GM12801 (cell line): ENCODE measurements around the gene SH2D3C.

Experiments
- TF ChIP-seq, protein P1 (sequence below): IDR thresholded peaks from one replicate; pipeline ENCODE4 v1.5.1; 2011; ENCODE audit warnings: control low read depth; ENCODE audit not compliant: insufficient read length; ENCODE audit errors: extremely low read depth

Gene SH2D3C

DNA sequence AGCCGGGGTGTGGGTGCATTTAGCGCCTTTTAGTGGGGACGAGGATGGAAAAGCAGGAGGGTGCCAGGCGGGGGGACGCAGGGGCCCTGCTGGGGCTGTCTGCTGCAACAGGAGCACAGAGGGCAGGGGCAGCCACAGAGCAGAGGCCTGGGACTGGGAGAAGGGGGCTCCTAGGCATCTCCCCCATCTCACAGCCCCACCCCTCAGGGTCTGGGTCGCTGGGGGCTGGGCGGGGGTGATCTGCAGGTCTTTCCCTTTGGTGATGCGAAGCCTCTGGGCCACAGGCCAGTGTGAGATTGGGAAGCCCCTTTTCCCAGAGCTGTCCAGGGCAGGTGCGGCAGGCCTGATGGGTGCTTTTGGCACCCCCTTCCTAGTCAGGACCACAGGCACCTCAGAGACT, 48.2 kb downstream of the SH2D3C start:
- TF ChIP-seq, protein P1, sequence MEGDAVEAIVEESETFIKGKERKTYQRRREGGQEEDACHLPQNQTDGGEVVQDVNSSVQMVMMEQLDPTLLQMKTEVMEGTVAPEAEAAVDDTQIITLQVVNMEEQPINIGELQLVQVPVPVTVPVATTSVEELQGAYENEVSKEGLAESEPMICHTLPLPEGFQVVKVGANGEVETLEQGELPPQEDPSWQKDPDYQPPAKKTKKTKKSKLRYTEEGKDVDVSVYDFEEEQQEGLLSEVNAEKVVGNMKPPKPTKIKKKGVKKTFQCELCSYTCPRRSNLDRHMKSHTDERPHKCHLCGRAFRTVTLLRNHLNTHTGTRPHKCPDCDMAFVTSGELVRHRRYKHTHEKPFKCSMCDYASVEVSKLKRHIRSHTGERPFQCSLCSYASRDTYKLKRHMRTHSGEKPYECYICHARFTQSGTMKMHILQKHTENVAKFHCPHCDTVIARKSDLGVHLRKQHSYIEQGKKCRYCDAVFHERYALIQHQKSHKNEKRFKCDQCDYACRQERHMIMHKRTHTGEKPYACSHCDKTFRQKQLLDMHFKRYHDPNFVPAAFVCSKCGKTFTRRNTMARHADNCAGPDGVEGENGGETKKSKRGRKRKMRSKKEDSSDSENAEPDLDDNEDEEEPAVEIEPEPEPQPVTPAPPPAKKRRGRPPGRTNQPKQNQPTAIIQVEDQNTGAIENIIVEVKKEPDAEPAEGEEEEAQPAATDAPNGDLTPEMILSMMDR = no peak

DNA sequence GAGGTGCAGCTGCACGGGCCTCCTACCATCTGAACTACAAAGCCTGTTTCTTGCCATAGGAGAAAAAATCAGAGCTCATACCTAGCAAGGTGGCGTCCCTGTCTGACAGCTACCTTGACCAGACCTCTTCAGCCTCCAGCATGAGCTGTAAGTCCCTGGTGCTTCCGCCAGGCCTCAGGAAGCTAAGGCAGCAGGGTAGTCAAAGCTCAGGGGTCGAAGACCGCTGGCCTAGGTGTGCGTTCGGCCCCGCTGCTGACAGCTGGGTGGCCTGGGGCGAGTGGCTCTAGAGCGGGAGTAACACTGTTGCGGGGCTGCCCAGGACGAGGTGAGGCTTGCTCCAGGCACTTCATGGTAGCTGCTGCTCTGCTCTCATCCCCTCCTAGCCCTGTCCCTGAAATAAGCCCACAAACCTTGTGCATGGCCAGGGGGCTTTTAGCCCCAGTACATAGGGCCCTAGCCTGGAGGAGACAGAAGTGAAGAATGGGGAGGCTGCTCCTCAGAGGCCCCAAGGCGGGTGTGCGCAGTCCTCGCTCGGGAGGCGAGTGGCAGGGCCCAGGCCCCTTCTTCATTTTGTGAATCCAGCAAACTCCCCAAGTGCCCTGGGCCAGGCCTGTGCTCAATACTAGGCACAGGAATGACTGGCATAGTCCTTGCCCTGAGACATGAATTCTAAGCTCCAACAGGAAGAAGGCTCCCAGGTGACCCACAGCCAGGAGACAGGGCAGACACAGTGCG, 48.8 kb downstream of the SH2D3C start:
- TF ChIP-seq, protein P1 = no peak

DNA sequence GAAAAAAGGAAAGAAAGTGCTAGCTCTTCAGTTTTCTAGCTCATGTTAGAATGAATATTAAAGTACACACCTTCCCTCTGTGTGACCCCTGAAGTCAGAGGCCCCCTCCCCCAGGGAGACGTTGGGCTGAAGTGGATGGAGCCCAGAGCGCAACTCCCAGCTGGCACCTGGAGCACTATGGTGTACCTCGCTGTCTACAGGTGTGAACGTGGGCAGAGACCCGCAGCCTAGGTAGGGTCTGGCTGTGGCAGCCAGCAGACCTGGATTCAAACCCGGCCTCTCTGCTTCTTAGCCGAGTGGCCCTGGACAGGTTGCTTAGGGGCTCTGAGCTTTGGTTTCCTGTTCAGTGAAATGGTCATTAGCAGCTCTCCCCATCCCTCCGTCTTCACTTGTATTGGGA, 49.7 kb downstream of the SH2D3C start:
- TF ChIP-seq, protein P1 = no peak

DNA sequence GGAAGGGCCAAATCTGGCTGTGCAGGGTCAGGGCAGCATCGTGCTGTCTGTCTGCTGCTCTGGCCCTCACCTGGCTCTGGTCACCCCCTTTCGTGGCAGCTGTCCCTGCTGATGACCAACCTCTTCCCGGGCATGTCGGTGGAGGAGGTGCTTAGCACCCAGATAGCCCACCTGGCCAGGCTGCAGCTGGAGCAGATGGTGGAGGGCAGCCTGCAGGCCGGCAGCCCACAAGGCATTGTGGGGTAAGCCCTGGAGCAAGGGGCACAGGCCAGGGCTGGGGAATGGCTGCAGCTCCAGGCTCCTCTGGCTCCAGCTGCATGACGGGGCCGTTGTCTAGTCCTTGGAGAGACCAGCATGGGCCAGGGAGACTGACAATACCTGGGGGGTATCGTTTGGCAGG, 51.6 kb downstream of the SH2D3C start:
- TF ChIP-seq, protein P1 = no peak

DNA sequence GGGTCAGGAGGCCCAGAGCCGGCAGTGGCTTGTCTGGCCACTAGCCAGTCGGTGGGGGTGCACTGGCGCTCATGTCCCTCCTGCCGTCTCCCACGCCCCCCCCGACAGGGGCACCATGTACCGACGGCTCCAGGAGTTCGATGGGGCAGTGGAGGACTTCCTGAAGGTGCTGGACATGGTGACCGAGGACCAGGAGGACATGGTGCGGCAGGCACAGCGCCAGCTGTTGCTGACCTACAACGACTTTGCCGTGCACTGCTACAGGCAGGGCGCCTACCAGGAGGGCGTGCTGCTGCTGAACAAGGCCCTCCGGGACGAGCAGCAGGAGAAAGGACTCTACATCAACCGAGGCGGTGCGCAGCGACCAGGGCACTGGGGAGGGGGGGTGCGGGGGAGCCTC, 54.5 kb downstream of the SH2D3C start:
- TF ChIP-seq, protein P1 = no peak

DNA sequence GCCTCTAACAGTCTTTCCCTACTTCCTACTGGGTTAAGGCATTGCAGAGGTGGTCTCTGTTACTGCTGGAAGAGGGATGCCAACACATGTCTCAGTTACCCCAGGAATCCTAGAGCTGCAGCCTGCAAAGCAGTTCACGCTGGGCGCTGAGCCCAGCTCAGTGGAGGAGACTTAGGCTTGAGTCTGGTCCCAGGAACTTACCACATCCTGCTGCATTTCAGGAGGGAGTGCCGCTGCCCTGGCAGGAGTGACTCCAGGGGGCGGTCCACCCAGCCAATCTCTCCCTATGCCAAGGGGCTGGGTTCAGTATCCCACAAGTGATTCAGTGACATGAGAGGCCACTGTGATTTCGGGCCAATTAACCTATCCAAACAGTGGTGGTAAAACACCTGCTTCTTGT, 55.0 kb downstream of the SH2D3C start:
- TF ChIP-seq, protein P1 = no peak

DNA sequence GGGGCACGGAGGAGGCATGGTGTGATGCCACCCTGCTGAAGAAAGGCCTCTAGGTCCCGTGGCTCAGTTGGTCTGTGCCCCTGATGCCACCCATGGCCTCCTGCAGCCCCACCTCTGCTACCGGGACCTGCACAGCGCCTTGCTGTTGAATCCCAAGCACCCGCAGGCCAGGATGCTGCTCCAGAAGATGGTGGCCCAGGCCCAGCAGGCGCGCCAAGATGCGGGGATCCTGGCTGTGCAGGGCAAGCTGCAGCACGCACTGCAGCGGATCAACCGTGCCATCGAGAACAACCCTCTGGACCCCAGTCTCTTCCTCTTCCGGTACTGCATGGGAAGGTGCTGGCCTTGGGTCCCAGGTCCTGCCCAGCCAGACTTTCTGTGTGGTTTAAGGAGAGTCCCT, 55.5 kb downstream of the SH2D3C start:
- TF ChIP-seq, protein P1 = no peak
